HEK293T (cell line): Measurements from ENCODE around the gene LDHAL6A.

ENCODE experiments used
- FOXA1 ChIP-seq: fragments of 450-650 bp; IDR thresholded peaks from 2 replicates; pipeline ENCODE4 v1.6.1; 2016; ENCODE audit warnings: mild to moderate bottlenecking
- FOXK2 ChIP-seq: fragments of 450-650 bp; IDR thresholded peaks from 2 replicates; pipeline ENCODE4 v1.6.1; 2016; ENCODE audit warnings: mild to moderate bottlenecking
- FOXM1 ChIP-seq: fragments of 450-650 bp; IDR thresholded peaks from 2 replicates; pipeline ENCODE4 v1.6.1; 2017; ENCODE audit warnings: mild to moderate bottlenecking, borderline replicate concordance
- SP1 ChIP-seq: fragments of 450-650 bp; IDR thresholded peaks from 2 replicates; pipeline ENCODE4 v1.6.1; 2017

- TF ChIP-seq SP1 (no peak), FOXK2 (no peak), FOXA1 (no peak), FOXM1 (no peak)
These were observed 40.0 kb downstream of the LDHAL6A start for GRCh38 chr11:18495703-18496102.
